Measurements from ENCODE around the gene KCNK18. TPM values are rescaled to one million over a fixed set of nuclear protein-coding genes. Genes with fewer than 3 reads are reported as not detected.

The KCNK18 gene
- total RNA-seq, 1 donor from 2014 or later, result not detected

DNA sequence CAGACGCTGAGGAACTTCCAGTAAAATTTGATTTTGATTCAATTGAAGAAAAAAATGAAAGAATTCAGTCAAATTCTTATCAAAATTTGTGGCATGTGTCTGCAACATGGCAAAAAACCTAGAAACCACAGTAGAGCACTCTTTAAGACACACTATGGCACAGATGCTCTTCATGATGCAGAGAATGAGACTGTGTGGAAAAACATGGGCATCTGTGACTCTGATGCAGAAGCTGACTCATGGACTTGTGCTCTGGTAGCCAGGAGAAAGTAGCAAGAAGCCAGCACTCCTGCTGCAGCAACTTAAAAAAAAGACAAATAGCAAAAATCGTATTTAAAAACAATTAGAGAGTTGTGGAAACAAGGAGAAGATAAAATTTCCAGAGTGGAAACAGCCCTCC lies 8.9 kb upstream of the KCNK18 start:
- no peaks in the 10 kb centered on the region for H3K4me1 Mint-ChIP-seq
- no peak overlapping the region for H3K9ac ChIP-seq
- no peaks in the 10 kb centered on the region for H3K9me3 ChIP-seq (ENCODE audit: low read depth)
- H3K27ac Mint-ChIP-seq, result no peak overlapping the region
- no peaks in the 10 kb centered on the region for H3K4me1 ChIP-seq
- H3K36me3 ChIP-seq, result no peaks in the 10 kb centered on the region
- H3F3A ChIP-seq (ENCODE audit: low read depth), result no peaks in the 10 kb centered on the region
- H4K20me1 ChIP-seq (ENCODE audit: low read depth), result no peaks in the 10 kb centered on the region
- no peak overlapping the region for H3K27ac ChIP-seq
- H2AFZ ChIP-seq (replicated peaks), result no peak overlapping the region
- no peak overlapping the region for H3K4me2 ChIP-seq
- H3K79me2 ChIP-seq (ENCODE audit: low read depth), result no peaks in the 10 kb centered on the region
- TF ChIP-seq CTCF (IDR thresholded peaks at IDR 0.05) (no peak), EZH2phosphoT487 (IDR thresholded peaks at IDR 0.05) (no peak), EZH2 (IDR thresholded peaks at IDR 0.05) (no peak)
- no peak for DNase-seq (ENCODE audit: low spot score)
- H3K27me3 Mint-ChIP-seq (ENCODE audit: insufficient read depth, low read depth), result peaks cover 5% of the 10 kb centered on the region
- H3K4me3 Mint-ChIP-seq, result no peak overlapping the region
- no peak overlapping the region for H3K4me3 ChIP-seq
- H3K9me3 Mint-ChIP-seq, result peaks cover 4% of the 10 kb centered on the region
- no peaks in the 10 kb centered on the region for H3K36me3 Mint-ChIP-seq
- H3K27me3 ChIP-seq, result no peaks in the 10 kb centered on the region

DNA sequence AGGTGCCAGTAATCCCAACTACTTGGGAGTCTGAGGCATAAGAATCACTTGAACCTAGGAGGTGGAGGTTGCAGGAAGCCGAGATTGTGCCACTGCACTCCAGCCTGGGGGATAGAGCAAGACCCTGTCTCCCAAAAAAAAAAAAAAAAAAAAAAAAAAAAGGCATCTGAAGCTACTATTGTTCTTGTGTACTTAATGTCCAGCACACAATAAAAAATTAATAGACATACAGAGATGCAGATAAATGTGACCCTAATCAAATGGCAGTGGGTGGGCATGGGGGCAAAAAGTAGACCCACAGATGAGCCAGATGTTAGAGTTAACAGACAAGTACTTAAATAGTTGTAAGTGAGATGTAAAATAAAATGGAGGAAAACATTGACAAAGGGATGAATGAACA lies 7.7 kb upstream of the KCNK18 start:
- Mint-ChIP-seq H3K27me3 (ENCODE audit: insufficient read depth, low read depth) (peaks cover 5% of the 10 kb centered on the region), H3K9me3 (peaks cover 4% of the 10 kb centered on the region), H3K36me3 (no peaks in the 10 kb centered on the region), H3K27ac (no peak overlapping the region), H3K4me1 (no peaks in the 10 kb centered on the region), H3K4me3 (no peak overlapping the region)
- no peak for DNase-seq (ENCODE audit: low spot score)
- H2AFZ ChIP-seq (replicated peaks), result no peak overlapping the region
- no peaks in the 10 kb centered on the region for H3K79me2 ChIP-seq (ENCODE audit: low read depth)
- H3K9ac ChIP-seq, result no peak overlapping the region
- H3F3A ChIP-seq (ENCODE audit: low read depth), result no peaks in the 10 kb centered on the region
- no peak for TF ChIP-seq EZH2 (IDR thresholded peaks at IDR 0.05)
- H3K9me3 ChIP-seq (ENCODE audit: low read depth), result no peaks in the 10 kb centered on the region
- no peak overlapping the region for H3K4me2 ChIP-seq
- no peak overlapping the region for H3K27ac ChIP-seq
- H3K36me3 ChIP-seq, result no peaks in the 10 kb centered on the region
- no peaks in the 10 kb centered on the region for H3K27me3 ChIP-seq
- no peaks in the 10 kb centered on the region for H4K20me1 ChIP-seq (ENCODE audit: low read depth)
- no peak overlapping the region for H3K4me3 ChIP-seq
- H3K4me1 ChIP-seq, result no peaks in the 10 kb centered on the region

GRCh38 chr10:117198088-117198487 lies 799 bp downstream of the KCNK18 start:
- no peak for TF ChIP-seq CTCF (IDR thresholded peaks at IDR 0.05)
- no peak for TF ChIP-seq EZH2 (IDR thresholded peaks at IDR 0.05)
- TF ChIP-seq EZH2phosphoT487 (IDR thresholded peaks at IDR 0.05), result no peak
- Histone ChIP-seq H3K9ac (no peak overlapping the region), H3K27me3 (no peaks in the 10 kb centered on the region), H3K4me3 (no peak overlapping the region), H3K4me1 (peaks cover 8% of the 10 kb centered on the region), H4K20me1 (ENCODE audit: low read depth) (no peaks in the 10 kb centered on the region), H3K9me3 (ENCODE audit: low read depth) (no peaks in the 10 kb centered on the region), H3K4me2 (peak overlapping the region; percentile 38), H3K79me2 (ENCODE audit: low read depth) (no peaks in the 10 kb centered on the region), H3K27ac (no peak overlapping the region), H3F3A (ENCODE audit: low read depth) (no peaks in the 10 kb centered on the region), H2AFZ (replicated peaks) (peak overlapping the region; percentile 68), H3K36me3 (no peaks in the 10 kb centered on the region)
- peaks cover 8% of the 10 kb centered on the region for H3K27me3 Mint-ChIP-seq (ENCODE audit: insufficient read depth, low read depth)
- H3K27ac Mint-ChIP-seq, result peak overlapping the region; percentile 29
- H3K9me3 Mint-ChIP-seq, result no peaks in the 10 kb centered on the region
- no peak overlapping the region for H3K4me3 Mint-ChIP-seq
- DNase-seq (ENCODE audit: low spot score), result peak; percentile 20
- no peaks in the 10 kb centered on the region for H3K36me3 Mint-ChIP-seq
- H3K4me1 Mint-ChIP-seq, result peaks cover 6% of the 10 kb centered on the region

GRCh38 chr10:117201826-117202225 lies 4.5 kb downstream of the KCNK18 start:
- H3F3A ChIP-seq (ENCODE audit: low read depth), result no peaks in the 10 kb centered on the region
- H3K4me2 ChIP-seq, result no peak overlapping the region
- H3K36me3 ChIP-seq, result no peaks in the 10 kb centered on the region
- H3K27ac Mint-ChIP-seq, result no peak overlapping the region
- no peaks in the 10 kb centered on the region for H3K79me2 ChIP-seq (ENCODE audit: low read depth)
- H3K27ac ChIP-seq, result no peak overlapping the region
- H4K20me1 ChIP-seq (ENCODE audit: low read depth), result no peaks in the 10 kb centered on the region
- peaks cover 6% of the 10 kb centered on the region for H3K4me1 Mint-ChIP-seq
- peaks cover 15% of the 10 kb centered on the region for H3K27me3 Mint-ChIP-seq (ENCODE audit: insufficient read depth, low read depth)
- no peaks in the 10 kb centered on the region for H3K9me3 ChIP-seq (ENCODE audit: low read depth)
- H3K27me3 ChIP-seq, result no peaks in the 10 kb centered on the region
- peaks cover 2% of the 10 kb centered on the region for H3K9me3 Mint-ChIP-seq
- no peak overlapping the region for H3K4me3 Mint-ChIP-seq
- H3K9ac ChIP-seq, result no peak overlapping the region
- no peak overlapping the region for H2AFZ ChIP-seq (replicated peaks)
- H3K4me3 ChIP-seq, result no peak overlapping the region
- no peak for DNase-seq (ENCODE audit: low spot score)
- H3K36me3 Mint-ChIP-seq, result no peaks in the 10 kb centered on the region
- no peak for TF ChIP-seq EZH2 (IDR thresholded peaks at IDR 0.05)
- TF ChIP-seq EZH2phosphoT487 (IDR thresholded peaks at IDR 0.05), result no peak
- no peak for TF ChIP-seq CTCF (IDR thresholded peaks at IDR 0.05)
- H3K4me1 ChIP-seq, result peaks cover 8% of the 10 kb centered on the region

All from neural progenitor cell (in vitro differentiated cells).